Mesenchymal stem cell (in vitro differentiated cells and primary cell): ENCODE measurements around the gene MLANA.

Experiments used
- DNase-seq: peaks from one replicate; pipeline ENCODE4 v3.0.0-alpha.2; 2013
- H2AFZ ChIP-seq: one replicate; pipeline ENCODE4 v1.6.1; 2013; ENCODE audit warnings: low read depth, mild to moderate bottlenecking, control low read depth, inconsistent platforms, low read length, moderate library complexity
- H2AK5ac ChIP-seq: 2 replicates; pipeline ENCODE4 v1.6.1; 2013; ENCODE audit warnings: low read length, moderate library complexity, mild to moderate bottlenecking, inconsistent platforms; ENCODE audit not compliant: severe bottlenecking
- H2BK120ac ChIP-seq: one replicate; pipeline ENCODE4 v1.6.1; 2013; ENCODE audit warnings: low read depth, mild to moderate bottlenecking, inconsistent platforms, low read length, moderate library complexity
- H2BK12ac ChIP-seq, 2 experiments: one replicate each; pipeline ENCODE4 v1.6.1; 2013; ENCODE audit warnings: inconsistent platforms in 2 of 2, low read length in 2 of 2, mild to moderate bottlenecking in 2 of 2, moderate library complexity in 2 of 2, control low read depth in 1 of 2
- H2BK15ac ChIP-seq: one replicate; pipeline ENCODE4 v1.6.1; 2013; ENCODE audit warnings: mild to moderate bottlenecking, low read depth, inconsistent platforms; ENCODE audit not compliant: poor library complexity, severe bottlenecking
- H2BK5ac ChIP-seq: 2 replicates; pipeline ENCODE4 v1.6.1; 2013; ENCODE audit warnings: low read depth, mild to moderate bottlenecking, low read length, control low read depth, inconsistent platforms; ENCODE audit not compliant: poor library complexity, severe bottlenecking
- H3K14ac ChIP-seq, 2 experiments: one replicate each; pipeline ENCODE4 v1.6.1; 2013; ENCODE audit warnings: inconsistent platforms in 2 of 2, low read length in 2 of 2, control low read depth in 1 of 2, mild to moderate bottlenecking in 1 of 2, moderate library complexity in 1 of 2
- H3K18ac ChIP-seq, 2 experiments: one replicate each; pipeline ENCODE4 v1.6.1; 2013; ENCODE audit warnings: inconsistent platforms in 2 of 2, low read length in 2 of 2, control low read depth in 1 of 2, low read depth in 1 of 2, mild to moderate bottlenecking in 1 of 2
- H3K23ac ChIP-seq, 2 experiments: one replicate each; pipeline ENCODE4 v1.6.1; 2013; ENCODE audit warnings: inconsistent platforms in 2 of 2, low read length in 2 of 2, mild to moderate bottlenecking in 2 of 2, moderate library complexity in 2 of 2, control low read depth in 1 of 2
- H3K27ac ChIP-seq: 2 replicates; pipeline ENCODE4 v1.5.1; 2013; ENCODE audit warnings: mild to moderate bottlenecking, moderate library complexity, low read length, control low read depth, inconsistent platforms; ENCODE audit not compliant: poor library complexity, severe bottlenecking
- H3K27me3 ChIP-seq, 2 experiments: 2 replicates each; pipeline versions ENCODE4 v1.6.1 to v1.7.0; 2013; ENCODE audit warnings: low read length in 2 of 2, mild to moderate bottlenecking in 2 of 2, moderate library complexity in 2 of 2, control low read depth in 1 of 2, inconsistent platforms in 1 of 2; ENCODE audit not compliant: control insufficient read depth in 1 of 2, insufficient read depth in 1 of 2
- H3K36me3 ChIP-seq, 2 experiments: 2 replicates each; pipeline versions ENCODE4 v1.6.1 to v1.7.0; 2013; ENCODE audit warnings: low read length in 2 of 2, control low read depth in 1 of 2, inconsistent platforms in 1 of 2, low read depth in 1 of 2, mild to moderate bottlenecking in 1 of 2; ENCODE audit not compliant: insufficient read depth in 2 of 2, control insufficient read depth in 1 of 2
- H3K4ac ChIP-seq, 2 experiments: one replicate each; pipeline ENCODE4 v1.6.1; 2013; ENCODE audit warnings: inconsistent platforms in 2 of 2, low read length in 2 of 2, mild to moderate bottlenecking in 2 of 2, moderate library complexity in 2 of 2, control low read depth in 1 of 2, low read depth in 1 of 2
- H3K4me1 ChIP-seq: 2 replicates; pipeline ENCODE4 v1.6.1; 2013; ENCODE audit warnings: low read depth, low read length, control low read depth; ENCODE audit not compliant: control insufficient read depth, insufficient read depth
- H3K4me2 ChIP-seq: 2 replicates; pipeline ENCODE4 v1.6.1; 2013; ENCODE audit warnings: low read length, mild to moderate bottlenecking, inconsistent platforms; ENCODE audit not compliant: poor library complexity, severe bottlenecking
- H3K4me3 ChIP-seq, 2 experiments: 2 replicates each; pipeline versions ENCODE4 v1.5.1 to v1.7.0; 2013; ENCODE audit warnings: low read length in 2 of 2, mild to moderate bottlenecking in 2 of 2, control low read depth in 1 of 2, low read depth in 1 of 2; ENCODE audit not compliant: insufficient read depth in 1 of 2
- H3K79me1 ChIP-seq: replicated peaks from 2 replicates; pipeline ENCODE4 v1.6.1; 2013; ENCODE audit warnings: mild to moderate bottlenecking, control low read depth, low read length, inconsistent platforms; ENCODE audit not compliant: poor library complexity, severe bottlenecking
- H3K9ac ChIP-seq: 2 replicates; pipeline ENCODE4 v1.7.0; 2013; ENCODE audit warnings: mild to moderate bottlenecking, low read length, moderate library complexity
- H3K9me3 ChIP-seq: 2 replicates; pipeline ENCODE4 v1.7.0; 2013; ENCODE audit warnings: mild to moderate bottlenecking, low read length; ENCODE audit not compliant: control insufficient read depth
- H4K8ac ChIP-seq: one replicate; pipeline ENCODE4 v1.6.1; 2013; ENCODE audit warnings: inconsistent platforms, mild to moderate bottlenecking, low read length, moderate library complexity
- H4K91ac ChIP-seq: one replicate; pipeline ENCODE4 v1.6.1; 2013; ENCODE audit warnings: mild to moderate bottlenecking, low read length, inconsistent platforms
- whole genome bisulfite sequencing: methylation state at CpG from one replicate; pipeline ENCODE4 v1.1.7; 2013; ENCODE audit warnings: mixed read lengths; 5-methylcytosine and 5-hydroxymethylcytosine counted together

Gene MLANA

GRCh38 chr9:5843794-5844471 lies 46.8 kb upstream of the MLANA start:
- peak overlapping the region; percentile 36 for H3K4me2 ChIP-seq
- peak overlapping the region; percentile 84 for H4K91ac ChIP-seq
- no peak overlapping the region for H2AFZ ChIP-seq
- no peak overlapping the region for H3K14ac ChIP-seq
- peak overlapping the region; percentile 70 to 89 for H2BK12ac ChIP-seq
- peak overlapping the region; percentile 84 for H4K8ac ChIP-seq
- no peaks in the 10 kb centered on the region for H3K36me3 ChIP-seq
- WGBS, result 22% methylated on average over 3 of the region's 8 CpGs
- peak overlapping the region; percentile 98 for H3K27ac ChIP-seq
- no peak overlapping the region for H3K4me3 ChIP-seq
- H2BK5ac ChIP-seq, result peak overlapping the region; percentile 97
- peaks cover 14% of the 10 kb centered on the region for H3K4me1 ChIP-seq
- H3K9ac ChIP-seq, result no peak overlapping the region
- H3K79me1 ChIP-seq, result no peaks in the 10 kb centered on the region
- no peak overlapping the region for H3K23ac ChIP-seq
- peak overlapping the region; percentile 96 for H2BK120ac ChIP-seq
- no peaks in the 10 kb centered on the region for H3K9me3 ChIP-seq
- peak; percentile 82 for DNase-seq
- no peak overlapping the region for H2BK15ac ChIP-seq
- peak overlapping the region; percentile 91 for H2AK5ac ChIP-seq
- H3K4ac ChIP-seq, result peak overlapping the region in 1 of 2 experiments; percentile 93
- no peaks in the 10 kb centered on the region for H3K27me3 ChIP-seq
- H3K18ac ChIP-seq, result peak overlapping the region; percentile 85 to 98

GRCh38 chr9:5845157-5845531 lies 45.5 kb upstream of the MLANA start:
- Histone ChIP-seq H2AFZ (no peak overlapping the region), H3K4me2 (no peak overlapping the region), H2BK5ac (no peak overlapping the region), H3K4me3 (no peak overlapping the region), H3K36me3 (no peaks in the 10 kb centered on the region), H4K91ac (no peak overlapping the region), H3K27me3 (no peaks in the 10 kb centered on the region), H2BK120ac (no peak overlapping the region), H3K14ac (no peak overlapping the region), H3K18ac (peak overlapping the region in 1 of 2 experiments; percentile 76), H2BK15ac (no peak overlapping the region), H3K79me1 (no peaks in the 10 kb centered on the region), H3K4ac (peak overlapping the region in 1 of 2 experiments; percentile 27), H3K23ac (no peak overlapping the region), H3K9me3 (no peaks in the 10 kb centered on the region), H3K27ac (peak overlapping the region; percentile 74), H3K4me1 (peaks cover 12% of the 10 kb centered on the region), H4K8ac (no peak overlapping the region), H2BK12ac (no peak overlapping the region), H3K9ac (no peak overlapping the region), H2AK5ac (peak overlapping the region; percentile 49)
- no CpG with 5 or more reads among the region's 1 CpG for WGBS
- DNase-seq, result no peak

GRCh38 chr9:5846096-5846495 lies 44.6 kb upstream of the MLANA start:
- H3K23ac ChIP-seq, result no peak overlapping the region
- no peak overlapping the region for H3K9ac ChIP-seq
- no peak overlapping the region for H3K4me2 ChIP-seq
- no peak overlapping the region for H3K4me3 ChIP-seq
- peak overlapping the region; percentile 94 to 99 for H2BK12ac ChIP-seq
- H3K4me1 ChIP-seq, result peaks cover 10% of the 10 kb centered on the region
- H4K8ac ChIP-seq, result no peak overlapping the region
- peak overlapping the region; percentile 39 for H2BK15ac ChIP-seq
- no peak overlapping the region for H2AFZ ChIP-seq
- H3K14ac ChIP-seq, result no peak overlapping the region
- H2AK5ac ChIP-seq, result no peak overlapping the region
- H3K36me3 ChIP-seq, result no peaks in the 10 kb centered on the region
- H2BK5ac ChIP-seq, result no peak overlapping the region
- no peaks in the 10 kb centered on the region for H3K79me1 ChIP-seq
- peak overlapping the region; percentile 87 for H4K91ac ChIP-seq
- 85% methylated on average over 1 of the region's 1 CpG for WGBS
- DNase-seq, result no peak
- H3K4ac ChIP-seq, result peak overlapping the region in 1 of 2 experiments; percentile 27
- no peaks in the 10 kb centered on the region for H3K9me3 ChIP-seq
- no peak overlapping the region for H3K27ac ChIP-seq
- no peaks in the 10 kb centered on the region for H3K27me3 ChIP-seq
- no peak overlapping the region for H2BK120ac ChIP-seq
- peak overlapping the region; percentile 48 to 76 for H3K18ac ChIP-seq

- no peak for DNase-seq
- 63% methylated on average over 4 of the region's 4 CpGs for WGBS
- Histone ChIP-seq H2AFZ (no peak overlapping the region), H3K4me3 (no peak overlapping the region), H2BK15ac (no peak overlapping the region), H3K23ac (no peak overlapping the region), H3K4me2 (no peak overlapping the region), H4K8ac (no peak overlapping the region), H2BK5ac (no peak overlapping the region), H4K91ac (peak overlapping the region; percentile 64), H2BK120ac (no peak overlapping the region), H3K9me3 (no peaks in the 10 kb centered on the region), H3K14ac (no peak overlapping the region), H3K9ac (no peak overlapping the region), H2BK12ac (no peak overlapping the region), H3K36me3 (no peaks in the 10 kb centered on the region), H3K4ac (no peak overlapping the region), H3K18ac (no peak overlapping the region), H3K27ac (no peak overlapping the region), H2AK5ac (peak overlapping the region; percentile 25), H3K27me3 (no peaks in the 10 kb centered on the region), H3K4me1 (peaks cover 10% of the 10 kb centered on the region), H3K79me1 (no peaks in the 10 kb centered on the region)
Measured at GRCh38 chr9:5846501-5846921, 44.2 kb upstream of the MLANA start.
